Testis (tissue), 3 donors: ENCODE measurements around the gene MOB3B. TPM values are rescaled to one million over a fixed set of nuclear protein-coding genes. Genes with fewer than 3 reads are reported as not detected.

Experiments
- DNase-seq: peaks from one replicate; pipeline ENCODE4 v3.0.0-alpha.2; 2019
- H3K27ac ChIP-seq, 2 donors: fragments of 200-600 bp; sonication (generic); one replicate each; pipeline ENCODE4 v1.5.1; 2019
- H3K27me3 ChIP-seq: fragments of 200-600 bp; sonication (generic); one replicate; pipeline ENCODE4 v1.5.1; 2019
- H3K36me3 ChIP-seq: fragments of 200-600 bp; sonication (generic); one replicate; pipeline ENCODE4 v1.5.1; 2017; ENCODE audit warnings: low read depth; ENCODE audit errors: missing control alignments
- H3K4me1 ChIP-seq: fragments of 200-600 bp; sonication (generic); one replicate; pipeline ENCODE4 v1.5.1; 2019
- H3K4me3 ChIP-seq, 2 donors: fragments of 200-600 bp; sonication (generic); one replicate each; pipeline ENCODE4 v1.5.1; 2017 to 2019
- H3K9me3 ChIP-seq: fragments of 200-600 bp; sonication (generic); one replicate; pipeline ENCODE4 v1.5.1; 2017
- CTCF ChIP-seq, 3 experiments: fragments of 450-650 bp in 2 of 3; fragments of 200-600 bp in 1 of 3; sonication (generic) in 1 of 3; IDR thresholded peaks; one replicate each; pipeline ENCODE4 v1.5.1; 2016 to 2019; ENCODE audit warnings: antibody characterized with exemption in 3 of 3, mild to moderate bottlenecking in 2 of 3, moderate library complexity in 1 of 3
- POLR2A ChIP-seq: fragments of 450-650 bp; IDR thresholded peaks from one replicate; pipeline ENCODE4 v1.6.1; 2017; ENCODE audit warnings: antibody characterized with exemption, mild to moderate bottlenecking, moderate library complexity
- WGBS, 2 donors: methylation state at CpG; one replicate each; pipeline ENCODE4 v1.1.5; 2018; 5-methylcytosine and 5-hydroxymethylcytosine counted together
- intact Hi-C: fragments of 100-400 bp; cut with DNase I; formaldehyde crosslinking; loops from one replicate; pipeline ENCODE4 v1.15.1; 2023; ENCODE audit warnings: low total_unique reads
- polyA plus RNA-seq: library from polyadenylated mRNA; stranded (reverse); fragments of 350-450 nt; fragmentation: Illumina TruSeq; extraction: RNeasy Lipid Tissue Mini Kit (QIAGEN cat#74804); gene quantifications from one replicate; pipeline ENCODE4 v1.2.3, GENCODE V29; 2014; ENCODE audit warnings: low read depth, low replicate concordance; ENCODE audit not compliant: insufficient read depth
- total RNA-seq, 2 donors: library from RNA; depleted of rRNA; stranded (reverse); fragments of >200 nt; gene quantifications; one replicate each; pipeline ENCODE4 v1.2.3, GENCODE V29; 2016

The MOB3B gene
- total and polyA plus RNA-seq, 3 donors from 2014 or later = 9.1 to 23.2 (median 17.5) TPM

- DNase-seq = no peak
- intact Hi-C loops = no loop called here
- H3K27me3 ChIP-seq = no peaks in the 10 kb centered on the region
- no peak for TF ChIP-seq POLR2A
- TF ChIP-seq CTCF (IDR thresholded peaks at IDR 0.05) = no peak
- peaks cover 27% of the 10 kb centered on the region for H3K4me1 ChIP-seq
- WGBS, 2 donors = 64 to 72% methylated on average over 6 of the region's 6 CpGs
- H3K36me3 ChIP-seq = no peaks in the 10 kb centered on the region
- peak overlapping the region; percentile 40 to 43 for H3K27ac ChIP-seq
- H3K9me3 ChIP-seq = no peaks in the 10 kb centered on the region
- no peak overlapping the region for H3K4me3 ChIP-seq
Measured at GRCh38 chr9:27367175-27367798, 162.3 kb downstream of the MOB3B start.

GRCh38 chr9:27365707-27366376 is 163.8 kb downstream of the MOB3B start:
- H3K27ac ChIP-seq = peak overlapping the region in 1 of 2 donors; percentile 23

GRCh38 chr9:27362447-27363210 is 167.0 kb downstream of the MOB3B start:
- no peaks in the 10 kb centered on the region for H3K36me3 ChIP-seq
- 53 to 66% methylated on average over 5 of the region's 5 CpGs for WGBS, 2 donors
- H3K4me1 ChIP-seq = peaks cover 46% of the 10 kb centered on the region
- DNase-seq = no peak
- TF ChIP-seq CTCF (IDR thresholded peaks at IDR 0.05) (no peak), POLR2A (no peak)
- H3K27me3 ChIP-seq = no peaks in the 10 kb centered on the region
- H3K9me3 ChIP-seq = no peaks in the 10 kb centered on the region
- H3K4me3 ChIP-seq = no peak overlapping the region
- intact Hi-C loops = no loop called here
- no peak overlapping the region for H3K27ac ChIP-seq

More at GRCh38 chr9:27365707-27366376, 163.8 kb downstream of the MOB3B start:
- peaks cover 38% of the 10 kb centered on the region for H3K4me1 ChIP-seq
- DNase-seq = peak; percentile 60
- 56 to 69% methylated on average over 6 of the region's 6 CpGs for WGBS, 2 donors
- intact Hi-C loops = no loop called here
- no peaks in the 10 kb centered on the region for H3K27me3 ChIP-seq
- TF ChIP-seq POLR2A = no peak
- TF ChIP-seq CTCF (IDR thresholded peaks at IDR 0.05) = no peak
- no peak overlapping the region for H3K4me3 ChIP-seq
- H3K36me3 ChIP-seq = no peaks in the 10 kb centered on the region
- no peaks in the 10 kb centered on the region for H3K9me3 ChIP-seq

- no peak for DNase-seq
- 49 to 78% methylated on average over 4 of the region's 4 CpGs for WGBS, 2 donors
- TF ChIP-seq CTCF (IDR thresholded peaks at IDR 0.05) (no peak), POLR2A (no peak)
- H3K4me1 ChIP-seq = peaks cover 42% of the 10 kb centered on the region
- H3K27me3 ChIP-seq = no peaks in the 10 kb centered on the region
- H3K36me3 ChIP-seq = no peaks in the 10 kb centered on the region
- peak overlapping the region; percentile 14 to 53 for H3K27ac ChIP-seq
- intact Hi-C loops = no loop called here
- no peak overlapping the region for H3K4me3 ChIP-seq
- no peaks in the 10 kb centered on the region for H3K9me3 ChIP-seq
Measured at GRCh38 chr9:27361492-27361891, 168.1 kb downstream of the MOB3B start.
